IPS-NIHi7 (cell line): ENCODE measurements around the gene ING1.
"Not testable (repeated sequence)": the region's sequence is repeated elsewhere in the genome, so short reads cannot be mapped to it uniquely, and the experiment has no call there.

Experiments
- DNase-seq: peaks from one replicate; pipeline ENCODE4 v3.0.0; 2012; ENCODE audit warnings: mixed read lengths; ENCODE audit errors: extremely low spot score

Gene ING1, protein sequence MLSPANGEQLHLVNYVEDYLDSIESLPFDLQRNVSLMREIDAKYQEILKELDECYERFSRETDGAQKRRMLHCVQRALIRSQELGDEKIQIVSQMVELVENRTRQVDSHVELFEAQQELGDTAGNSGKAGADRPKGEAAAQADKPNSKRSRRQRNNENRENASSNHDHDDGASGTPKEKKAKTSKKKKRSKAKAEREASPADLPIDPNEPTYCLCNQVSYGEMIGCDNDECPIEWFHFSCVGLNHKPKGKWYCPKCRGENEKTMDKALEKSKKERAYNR

DNA sequence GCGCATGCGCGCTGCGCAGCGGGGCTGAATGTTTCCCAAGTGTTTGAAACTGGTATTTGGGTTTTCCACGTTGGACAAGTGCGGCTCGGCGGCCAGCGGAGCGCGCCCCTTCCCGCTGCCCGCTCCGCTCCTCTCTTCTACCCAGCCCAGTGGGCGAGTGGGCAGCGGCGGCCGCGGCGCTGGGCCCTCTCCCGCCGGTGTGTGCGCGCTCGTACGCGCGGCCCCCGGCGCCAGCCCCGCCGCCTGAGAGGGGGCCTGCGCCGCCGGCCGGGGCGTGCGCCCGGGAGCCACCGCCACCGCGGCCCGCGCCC is at the start of gene ING1:
ING1 (plus strand) TSS at position 59 of the 311 bp plus-strand sequence. CDS start 450 bp downstream, outside the sequence.
- no peak for DNase-seq

DNA sequence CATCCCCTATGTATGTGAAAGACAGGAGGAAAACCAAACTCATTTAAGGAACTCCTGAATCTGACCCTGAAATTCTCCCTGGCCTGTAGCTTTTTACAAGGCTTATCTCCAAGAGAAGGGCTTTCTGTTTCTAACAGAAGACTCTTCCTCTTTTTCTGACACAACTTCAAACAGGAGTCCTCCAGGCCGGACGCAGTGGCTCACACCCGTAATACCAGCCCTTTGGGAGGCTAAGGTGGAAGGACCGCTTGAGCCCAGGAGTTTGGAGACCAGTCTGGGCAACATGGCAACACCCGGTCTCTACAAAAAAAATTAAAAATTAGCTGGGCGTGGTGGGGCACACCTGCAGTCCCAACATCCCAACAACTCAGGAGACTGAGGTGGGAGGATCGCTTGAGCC is 49.5 kb upstream of the ING1 start:
- no peak for DNase-seq

DNA sequence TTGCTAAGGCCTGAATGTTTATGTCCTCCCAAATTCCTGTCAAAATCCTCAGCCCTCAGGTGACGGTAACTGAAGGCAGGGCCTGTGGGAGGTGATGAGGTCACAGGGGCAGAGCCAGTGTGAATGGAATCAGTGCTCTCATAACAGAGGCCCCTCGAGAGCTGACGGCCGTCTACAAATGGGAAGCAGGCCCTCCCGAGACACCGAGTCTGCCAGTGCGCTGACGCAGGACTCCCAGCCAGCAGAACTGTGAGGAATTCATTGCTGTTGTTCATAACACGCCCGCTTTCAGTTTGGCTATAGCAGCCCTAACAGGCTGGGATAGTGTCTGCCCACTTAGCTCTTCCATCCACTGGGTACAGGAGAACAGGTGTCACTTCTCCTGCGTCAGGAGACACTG is 48.8 kb upstream of the ING1 start:
- DNase-seq: no peak

DNA sequence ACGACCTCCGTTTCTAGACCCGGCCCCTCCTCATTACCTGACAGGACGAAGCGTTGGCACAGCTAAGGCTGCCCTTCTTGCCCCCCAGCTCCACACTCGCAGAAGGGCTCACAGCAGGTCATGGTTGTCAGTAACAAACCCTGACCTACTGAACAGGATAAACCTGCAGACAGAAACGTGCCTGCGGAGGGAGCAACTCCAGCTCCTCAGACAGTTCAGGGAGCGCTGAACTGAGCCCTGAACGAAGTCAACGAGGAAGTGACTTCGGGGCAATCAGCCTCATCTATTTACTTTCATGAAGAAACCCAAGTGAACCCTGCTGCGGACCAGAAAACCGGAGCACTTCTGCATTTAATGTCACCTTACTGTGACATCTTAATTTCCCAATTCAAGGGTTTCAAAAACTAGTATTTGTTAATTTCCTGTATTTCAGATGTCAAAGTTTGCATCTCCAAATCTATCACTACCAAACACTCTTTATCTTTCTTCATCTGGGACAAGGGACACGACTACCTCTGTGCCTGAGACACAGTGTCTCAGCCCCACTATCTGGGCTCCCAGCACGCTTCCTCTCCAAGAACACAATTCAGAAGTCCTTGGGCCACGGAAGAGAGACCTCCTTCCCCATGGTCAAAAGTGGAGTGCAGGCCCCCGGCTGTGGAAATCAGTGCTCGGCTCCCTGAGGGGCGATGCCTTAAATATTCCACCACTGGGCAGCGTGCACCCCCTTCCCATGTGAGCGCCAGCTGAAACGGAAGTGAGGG is 47.8 kb upstream of the ING1 start:
- no peak for DNase-seq

DNA sequence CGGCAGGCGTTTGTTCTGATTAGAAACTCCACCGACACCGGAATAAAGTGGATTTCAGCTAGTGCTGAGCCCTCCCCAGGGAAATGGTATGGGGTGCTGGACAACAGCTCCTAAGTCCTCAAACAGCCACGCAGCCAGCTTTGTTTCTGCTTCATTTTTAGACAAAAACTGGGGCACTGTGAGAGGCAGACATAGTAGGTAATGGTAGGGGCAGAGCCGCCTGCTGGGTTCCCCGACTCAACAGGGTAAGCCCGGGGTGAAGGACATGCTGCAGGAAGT is 47.3 kb upstream of the ING1 start:
- DNase-seq: no peak

DNA sequence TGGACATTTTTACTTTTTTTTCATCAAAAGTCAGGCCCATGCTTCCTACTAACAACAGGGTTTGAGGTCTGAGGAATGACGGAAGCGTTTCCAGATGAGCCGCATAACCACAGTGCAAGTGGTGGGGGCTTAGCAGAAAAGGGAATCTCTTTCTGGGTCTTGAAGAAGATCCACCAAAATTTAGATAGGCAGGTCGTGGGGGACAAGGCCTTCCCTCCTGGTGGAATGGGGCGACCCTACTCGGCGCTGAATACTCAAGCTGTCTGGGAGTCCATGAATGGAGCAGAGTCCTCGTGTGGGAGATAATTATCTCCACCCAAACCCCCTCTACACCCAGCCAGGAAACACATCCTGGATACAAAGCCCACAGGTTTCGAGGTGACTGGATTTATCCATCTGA is 44.5 kb upstream of the ING1 start:
- no peak for DNase-seq

DNA sequence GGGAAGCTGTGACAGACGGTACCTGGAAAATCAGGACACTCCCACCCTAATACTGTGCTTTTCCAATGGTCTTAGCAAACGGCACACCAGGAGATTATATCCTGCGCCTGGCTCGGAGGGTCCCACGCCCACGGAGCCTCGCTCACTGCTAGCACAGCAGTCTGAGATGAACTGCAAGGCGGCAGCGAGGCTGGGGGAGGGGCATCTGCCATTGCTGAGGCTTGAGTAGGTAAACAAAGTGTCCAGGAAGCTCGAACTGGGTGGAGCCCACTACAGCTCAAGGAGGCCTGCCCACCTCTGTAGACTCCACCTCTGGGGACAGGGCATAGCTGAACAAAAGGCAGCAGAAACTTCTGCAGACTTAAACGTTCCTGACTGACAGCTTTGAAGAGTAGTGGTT is 43.7 kb upstream of the ING1 start:
- not testable (repeated sequence) for DNase-seq

DNA sequence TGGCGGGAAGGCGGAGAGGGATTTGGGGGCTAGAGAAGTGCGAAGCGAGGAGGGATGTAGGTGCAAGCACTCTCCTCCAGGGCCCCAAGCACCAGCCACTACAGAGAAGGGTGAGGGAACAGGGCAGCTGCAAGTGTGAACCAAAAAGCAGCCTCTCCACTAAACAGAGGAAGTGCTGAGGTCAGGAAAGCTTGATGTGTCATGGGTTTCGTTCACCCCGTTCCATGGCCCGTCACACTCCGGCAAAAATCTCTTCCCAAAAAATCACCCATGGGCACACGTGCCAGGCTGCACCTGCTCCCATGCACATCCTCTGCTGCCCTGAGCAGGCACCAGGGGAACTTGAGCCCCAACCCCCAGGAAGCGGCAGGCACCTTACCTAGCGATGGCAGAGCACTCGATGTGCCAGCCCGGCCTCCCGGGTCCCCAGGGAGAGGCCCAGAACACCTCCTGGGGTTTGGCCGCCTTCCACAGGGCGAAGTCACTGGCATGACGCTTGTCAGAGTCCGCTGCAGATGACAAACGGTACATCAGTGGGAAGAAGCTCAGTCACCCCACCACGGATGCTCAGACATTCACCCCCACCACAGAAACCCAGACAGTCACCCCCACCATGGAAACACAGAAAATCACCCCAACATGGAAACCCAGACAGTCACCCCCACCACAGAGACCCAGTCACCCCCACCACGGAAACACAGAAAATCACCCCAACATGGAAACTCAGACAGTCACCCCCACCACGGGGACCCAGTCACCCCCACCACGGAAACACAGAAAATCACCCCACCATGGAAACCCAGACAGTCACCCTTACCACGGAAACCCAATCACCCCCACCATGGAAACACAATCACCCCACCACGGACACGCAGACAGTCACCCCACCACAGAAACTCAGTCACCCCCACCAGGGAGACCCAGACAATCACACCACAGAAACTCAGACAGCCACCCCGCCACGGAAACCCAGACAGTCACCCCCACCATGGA is 36.6 kb upstream of the ING1 start:
- no peak for DNase-seq

DNA sequence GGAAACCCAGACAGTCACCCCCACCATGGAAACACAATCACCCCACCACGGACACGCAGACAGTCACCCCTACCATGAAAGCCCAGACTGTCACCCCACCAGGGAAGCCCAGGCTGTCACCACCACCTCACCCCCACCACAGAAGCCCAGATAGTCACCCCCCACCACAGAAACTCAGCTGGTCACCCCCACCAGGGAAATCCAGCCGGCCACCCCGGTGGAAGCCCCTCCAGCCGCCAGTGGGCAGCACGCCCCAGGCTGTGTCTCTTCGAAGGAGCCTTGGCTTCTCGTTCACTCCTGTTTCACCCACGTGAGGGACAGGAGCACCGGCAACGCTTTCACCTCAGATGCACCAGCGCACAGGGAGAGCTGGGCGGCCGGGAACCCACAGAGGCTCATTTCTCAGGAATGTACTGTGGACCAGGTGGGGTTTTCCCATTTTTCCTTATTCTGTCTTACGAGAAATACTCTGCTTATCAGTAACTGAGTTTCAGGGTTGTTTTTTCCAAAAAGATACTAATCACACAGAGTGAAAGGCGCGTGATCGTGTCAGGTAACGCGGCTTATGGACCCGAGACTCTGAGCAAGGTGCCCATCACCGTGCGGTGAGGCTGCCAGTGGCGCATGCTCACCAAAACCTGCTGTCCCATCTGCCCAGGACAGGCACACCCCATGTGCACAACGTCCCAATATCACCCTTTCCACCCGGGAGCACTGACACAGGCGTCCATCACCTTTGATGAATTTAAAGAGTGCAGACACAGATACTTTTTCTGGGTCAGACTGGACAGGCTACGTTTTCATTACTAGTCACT is 35.6 kb upstream of the ING1 start:
- no peak for DNase-seq

DNA sequence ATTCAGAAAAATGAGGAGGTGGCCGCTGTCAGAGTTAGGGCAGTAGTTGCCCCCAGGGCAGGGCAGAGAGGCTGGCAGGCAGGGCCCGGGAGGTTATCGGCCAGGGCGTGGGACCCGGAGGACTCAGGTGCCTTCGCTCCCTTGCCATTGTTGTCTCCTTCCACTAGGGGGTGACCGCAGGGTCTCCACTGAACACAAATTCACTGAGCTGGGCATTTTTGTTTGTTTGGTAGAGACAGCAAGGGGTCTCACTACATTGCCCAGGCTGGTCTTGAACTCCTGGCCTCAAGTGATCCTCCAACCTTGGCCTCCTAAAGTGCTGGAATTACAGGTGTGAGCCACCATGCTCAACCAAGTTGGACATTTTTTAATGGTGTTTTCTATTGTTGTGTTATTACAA is 32.6 kb upstream of the ING1 start:
- peak; percentile 76 for DNase-seq

DNA sequence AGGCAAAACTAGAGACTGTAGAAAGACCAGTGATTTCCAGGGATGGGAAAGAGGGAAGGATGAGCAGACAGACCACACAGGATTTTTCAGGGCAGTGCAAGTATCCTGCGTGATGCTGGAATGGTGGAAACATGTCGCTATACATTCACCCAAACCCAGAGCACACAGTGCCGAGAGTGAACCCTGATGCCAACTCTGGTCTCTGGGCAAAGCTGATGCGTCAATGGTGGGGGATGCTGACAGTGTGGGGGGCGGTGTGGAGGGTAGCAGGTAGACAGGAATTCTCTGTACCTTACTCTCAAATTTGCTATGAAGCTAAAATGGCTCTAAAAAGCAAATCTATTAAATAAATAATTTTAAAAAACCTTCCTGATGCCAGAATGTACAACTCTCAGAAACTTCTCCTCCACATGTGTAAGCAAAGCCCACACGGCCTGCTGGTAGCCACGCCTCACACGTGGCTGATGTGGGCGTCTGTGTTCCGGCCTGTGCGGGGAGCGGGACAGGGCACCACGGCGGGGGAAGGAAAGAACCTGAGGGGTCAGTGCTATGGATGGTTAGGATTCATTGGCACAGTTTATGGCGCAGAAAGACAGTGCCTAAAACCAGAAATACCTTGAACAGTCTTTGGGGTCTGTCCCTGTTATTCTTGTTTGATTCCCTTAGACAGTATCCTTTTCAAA is 31.5 kb upstream of the ING1 start:
- DNase-seq: no peak

DNA sequence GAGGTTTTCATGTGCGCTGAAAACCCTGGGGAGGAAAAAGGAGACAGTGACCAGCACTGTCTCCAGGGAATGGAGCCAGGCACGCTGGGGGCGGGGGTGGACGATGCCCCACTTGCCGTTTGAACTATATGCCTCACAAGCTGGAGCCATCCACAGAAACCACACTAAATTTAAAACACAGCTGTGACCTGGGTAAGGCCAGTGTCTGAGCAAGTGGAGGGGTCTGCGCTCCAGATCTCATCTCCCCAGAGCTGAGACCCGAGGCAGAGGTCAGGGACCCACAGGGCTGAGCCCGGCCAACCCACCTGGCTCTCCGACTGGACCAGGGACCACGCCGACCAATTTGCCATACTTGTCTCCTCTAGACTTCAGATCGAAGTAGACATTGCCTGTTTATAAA is 30.8 kb upstream of the ING1 start:
- no peak for DNase-seq

DNA sequence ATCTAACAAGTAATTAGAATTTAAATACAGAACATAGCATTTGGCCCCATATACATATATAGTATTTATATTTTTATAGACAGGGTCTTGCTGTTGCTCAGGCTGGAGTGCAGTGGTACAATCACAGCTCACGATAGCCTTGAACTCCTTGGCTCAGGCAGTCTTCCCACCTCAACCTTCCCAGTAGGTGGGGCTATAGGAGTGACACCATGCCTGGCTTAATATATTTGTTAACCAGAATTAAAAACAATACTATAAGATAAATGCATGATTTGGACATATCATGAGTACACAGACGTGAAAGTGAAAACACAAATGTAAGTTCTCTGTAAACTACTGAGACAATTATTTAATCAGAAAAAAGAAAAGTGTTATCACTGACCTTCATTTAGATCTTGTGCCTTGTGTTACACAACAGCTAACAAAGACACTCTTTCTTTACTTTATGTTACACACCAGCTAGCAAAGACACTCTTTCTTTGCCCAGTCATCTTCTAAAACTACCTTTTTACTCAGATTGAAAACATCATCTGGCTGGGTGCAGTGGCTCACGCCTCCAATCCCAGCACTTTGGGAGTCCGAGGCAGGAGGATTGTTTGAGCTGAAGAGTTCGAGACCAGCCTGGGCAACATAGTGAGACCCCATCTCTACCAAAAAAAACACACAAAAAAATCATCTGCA is 30.2 kb upstream of the ING1 start:
- DNase-seq: no peak

DNA sequence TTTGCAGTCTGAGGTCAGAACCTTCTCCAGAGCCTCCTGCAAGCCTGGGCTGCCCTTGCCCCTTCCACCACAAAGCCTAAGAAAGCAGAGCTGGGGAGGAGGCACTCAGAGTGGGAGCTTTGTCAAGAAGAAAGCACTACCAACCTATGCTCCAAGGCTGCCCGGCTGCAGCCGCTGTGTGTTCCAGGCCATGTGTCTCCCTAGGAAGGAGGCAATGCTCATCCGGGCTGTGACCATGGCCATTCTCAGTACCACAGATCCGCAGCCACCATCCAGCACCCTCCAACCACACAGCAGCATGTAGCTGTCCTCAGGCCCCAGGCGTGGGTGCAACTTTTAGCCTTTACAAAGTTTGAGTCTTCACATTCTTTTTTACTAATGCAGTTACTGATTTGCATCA is 29.6 kb upstream of the ING1 start:
- DNase-seq: no peak

DNA sequence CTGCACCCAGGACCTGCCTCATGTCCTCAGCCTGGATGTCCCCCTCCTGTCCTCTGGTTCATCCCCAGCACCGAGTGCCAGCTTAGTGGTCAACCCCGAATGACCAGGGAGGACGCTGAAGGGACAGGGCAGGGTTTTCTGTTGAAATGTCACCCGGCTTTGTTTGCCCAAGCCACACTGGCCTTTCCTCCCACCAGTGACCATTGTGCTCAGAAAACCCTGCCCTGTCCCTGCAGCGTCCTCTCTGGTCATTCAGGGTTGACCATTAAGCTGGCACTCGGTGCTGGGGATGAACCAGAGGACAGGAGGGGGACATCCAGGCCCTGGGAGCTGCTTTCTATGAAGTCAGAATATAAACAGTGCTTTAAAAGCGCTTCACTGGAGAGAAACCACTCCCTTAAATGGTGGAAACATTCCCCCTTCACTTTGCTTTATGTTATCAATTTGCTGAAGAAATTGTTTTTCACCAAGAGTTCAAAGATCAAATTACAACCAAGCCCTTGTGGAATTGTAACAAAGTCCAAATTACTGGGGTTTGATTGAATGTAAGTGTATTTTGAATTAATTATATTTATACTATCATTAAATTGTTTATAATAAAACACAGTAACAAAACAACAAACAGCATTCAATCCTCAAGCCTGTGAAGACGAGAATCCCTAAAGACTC is 29.0 kb upstream of the ING1 start:
- DNase-seq: no peak

DNA sequence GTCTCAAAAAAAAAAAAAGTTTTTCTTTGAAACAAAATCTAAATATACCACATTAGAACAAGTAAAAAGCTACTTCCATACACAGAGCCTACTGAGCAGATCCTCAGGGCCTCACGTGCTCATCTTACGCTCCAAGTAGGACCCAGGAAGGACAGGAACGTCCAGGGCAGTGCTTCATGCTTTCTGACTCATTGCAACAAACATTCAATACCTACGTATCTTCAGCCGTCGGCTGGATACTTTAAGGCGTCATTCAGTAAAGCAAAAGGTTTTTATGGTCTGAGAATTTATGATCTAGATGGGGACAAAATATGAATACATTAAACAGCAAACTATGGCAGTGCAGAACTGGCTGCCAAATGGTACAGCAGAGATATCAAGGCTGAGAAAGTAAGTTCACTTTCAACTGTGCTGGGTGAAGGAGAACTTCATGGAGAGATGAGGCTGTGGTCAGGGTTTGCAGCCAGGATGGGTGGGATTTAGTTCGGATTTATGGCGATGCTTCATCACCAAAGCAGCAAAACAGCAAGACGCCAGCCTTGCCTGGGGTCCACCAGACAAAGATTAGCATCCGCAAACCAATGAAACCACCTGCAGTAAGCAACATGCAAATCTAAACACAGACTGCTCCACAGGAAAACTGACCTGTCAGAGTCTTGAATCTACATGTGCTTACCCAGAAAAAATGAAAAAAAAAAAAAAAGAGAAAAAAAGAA is 28.0 kb upstream of the ING1 start:
- no peak for DNase-seq

DNA sequence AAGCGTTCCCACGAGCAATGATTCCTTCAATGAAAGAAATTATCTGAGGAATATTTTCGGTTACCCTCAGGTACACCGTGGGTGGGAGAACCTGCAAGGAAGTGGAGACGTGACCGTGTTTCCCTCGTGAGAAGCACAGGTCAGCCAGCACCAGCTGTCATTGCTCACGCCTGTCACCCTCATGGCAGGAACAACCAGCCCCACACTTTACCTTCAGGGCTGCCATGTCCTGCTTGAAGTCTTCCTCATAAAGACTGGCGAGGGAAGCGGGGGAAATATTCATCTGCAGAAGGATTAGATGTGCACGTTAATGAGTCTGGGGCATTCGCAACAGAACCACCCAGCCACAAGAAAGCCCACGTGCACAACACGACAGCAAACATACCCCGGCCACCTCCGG is 25.8 kb upstream of the ING1 start:
- DNase-seq: no peak

DNA sequence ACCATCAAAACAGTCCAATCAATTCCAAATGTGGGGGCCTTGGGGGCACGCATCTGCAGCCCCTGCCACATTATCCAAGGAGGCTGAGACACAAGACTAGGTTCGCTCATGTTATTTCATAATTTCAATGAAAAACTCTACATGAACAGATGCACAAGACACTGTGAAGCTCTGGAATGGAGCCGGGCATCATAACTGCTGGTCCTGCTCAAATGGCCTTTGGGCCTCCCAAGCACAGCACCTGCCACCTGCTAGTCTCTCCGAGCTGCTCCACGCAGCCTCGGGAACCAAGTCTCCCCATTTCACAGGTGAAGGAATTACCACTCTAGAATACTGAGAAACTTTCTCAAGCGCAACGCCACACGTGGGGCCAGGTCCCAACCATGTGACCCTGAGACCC is 24.5 kb upstream of the ING1 start:
- DNase-seq: no peak

DNA sequence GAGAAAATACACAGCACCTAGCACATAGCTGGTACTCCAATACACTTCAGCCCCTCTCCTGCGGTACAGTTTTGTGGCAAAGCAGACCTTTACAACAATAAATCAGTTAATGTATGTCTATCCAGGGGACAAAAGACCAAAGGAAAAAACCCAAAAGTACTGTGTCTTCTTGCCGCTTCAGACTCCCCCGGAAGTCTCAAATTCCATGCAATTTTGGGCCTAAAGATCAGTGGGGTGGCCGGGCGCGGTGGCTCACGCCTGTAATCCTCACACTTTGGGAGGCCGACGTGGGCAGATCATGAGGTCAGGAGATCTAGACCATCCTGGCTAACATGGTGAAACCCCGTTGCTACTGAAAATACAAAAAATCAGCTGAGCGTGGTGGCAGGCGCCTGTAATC is 23.8 kb upstream of the ING1 start:
- DNase-seq: no peak

DNA sequence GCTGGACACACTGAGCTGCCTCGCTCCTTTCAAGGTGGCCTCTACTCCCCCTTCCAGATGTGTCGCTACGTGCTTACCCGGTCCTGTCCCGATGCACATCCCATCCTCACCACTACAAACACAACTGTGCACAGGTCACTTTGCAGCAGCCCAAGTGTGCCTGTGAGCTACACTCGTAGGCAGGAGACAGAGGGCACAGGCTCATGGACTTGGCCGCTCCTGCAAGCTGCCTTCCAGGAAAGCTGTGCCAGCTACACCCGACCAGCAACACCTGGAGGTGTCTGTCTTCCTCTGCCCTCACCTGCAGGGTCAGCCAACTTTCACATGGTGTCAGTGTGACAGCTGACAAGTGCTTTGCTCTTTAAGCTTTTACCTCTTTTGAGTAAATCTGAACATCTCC is 23.0 kb upstream of the ING1 start:
- no peak for DNase-seq
